Fibroblast of villous mesenchyme (primary cell): ENCODE data around the gene DISC1. TPM values are rescaled to one million over a fixed set of nuclear protein-coding genes. Genes with fewer than 3 reads are reported as not detected.
"Not testable (repeated sequence)": the region's sequence is repeated elsewhere in the genome, so short reads cannot be mapped to it uniquely, and the experiment has no call there.

Source experiments
- DNase-seq: peaks from one replicate; pipeline ENCODE4 v3.0.0-alpha.2; 2010; ENCODE audit warnings: low read depth
- H3K4me3 ChIP-seq: 2 replicates; pipeline ENCODE4 v1.5.1; 2011; ENCODE audit warnings: low read depth, mild to moderate bottlenecking, low read length
- total RNA-seq: library from RNA; depleted of rRNA; stranded (reverse); fragments of >200 nt; gene quantifications from 2 replicates; pipeline ENCODE4 v1.2.3, GENCODE V29; 2012
- TF ChIP-seq, protein P1 (sequence below): IDR thresholded peaks from 2 replicates; pipeline ENCODE4 v1.5.1; 2012; ENCODE audit warnings: low read depth, mild to moderate bottlenecking, low read length; ENCODE audit not compliant: insufficient read depth

Gene DISC1
- total RNA-seq, 1 donor: 9.9 TPM

DNA sequence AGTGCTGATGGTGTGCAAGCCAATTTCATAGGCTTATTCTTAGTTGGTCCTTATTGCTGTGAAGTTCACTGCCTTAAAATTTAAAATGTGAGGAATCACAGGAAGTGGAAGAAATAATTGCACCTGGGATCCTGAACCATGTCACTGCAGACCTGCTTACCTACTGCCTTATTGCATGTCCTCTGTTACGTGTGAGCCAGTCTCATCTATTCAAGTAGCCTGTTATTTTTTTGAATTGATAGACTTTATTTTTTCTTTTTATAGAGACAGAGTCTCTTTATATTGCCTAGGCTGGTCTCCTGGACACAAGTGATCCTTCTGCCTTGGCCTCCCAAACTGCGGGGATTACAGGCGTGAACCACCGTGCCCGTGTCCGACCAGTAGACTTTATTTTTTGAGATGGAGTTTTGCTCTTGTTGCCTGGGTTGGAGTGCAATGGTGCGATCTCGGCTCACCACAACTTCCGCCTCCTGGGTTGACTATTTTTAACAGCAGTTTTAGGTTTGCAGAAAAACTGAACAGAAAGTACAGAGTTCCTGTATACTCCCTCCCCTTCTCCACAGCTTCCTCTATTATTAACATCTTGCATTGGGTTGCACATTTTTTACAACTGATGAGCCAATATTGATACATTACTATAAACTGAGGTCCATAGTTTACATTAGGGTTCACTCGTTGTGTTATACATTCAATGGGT, 14.0 kb upstream of the DISC1 start:
- DNase-seq: no peak
- TF ChIP-seq, protein P1, sequence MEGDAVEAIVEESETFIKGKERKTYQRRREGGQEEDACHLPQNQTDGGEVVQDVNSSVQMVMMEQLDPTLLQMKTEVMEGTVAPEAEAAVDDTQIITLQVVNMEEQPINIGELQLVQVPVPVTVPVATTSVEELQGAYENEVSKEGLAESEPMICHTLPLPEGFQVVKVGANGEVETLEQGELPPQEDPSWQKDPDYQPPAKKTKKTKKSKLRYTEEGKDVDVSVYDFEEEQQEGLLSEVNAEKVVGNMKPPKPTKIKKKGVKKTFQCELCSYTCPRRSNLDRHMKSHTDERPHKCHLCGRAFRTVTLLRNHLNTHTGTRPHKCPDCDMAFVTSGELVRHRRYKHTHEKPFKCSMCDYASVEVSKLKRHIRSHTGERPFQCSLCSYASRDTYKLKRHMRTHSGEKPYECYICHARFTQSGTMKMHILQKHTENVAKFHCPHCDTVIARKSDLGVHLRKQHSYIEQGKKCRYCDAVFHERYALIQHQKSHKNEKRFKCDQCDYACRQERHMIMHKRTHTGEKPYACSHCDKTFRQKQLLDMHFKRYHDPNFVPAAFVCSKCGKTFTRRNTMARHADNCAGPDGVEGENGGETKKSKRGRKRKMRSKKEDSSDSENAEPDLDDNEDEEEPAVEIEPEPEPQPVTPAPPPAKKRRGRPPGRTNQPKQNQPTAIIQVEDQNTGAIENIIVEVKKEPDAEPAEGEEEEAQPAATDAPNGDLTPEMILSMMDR: no peak
- no peak overlapping the region for H3K4me3 ChIP-seq

DNA sequence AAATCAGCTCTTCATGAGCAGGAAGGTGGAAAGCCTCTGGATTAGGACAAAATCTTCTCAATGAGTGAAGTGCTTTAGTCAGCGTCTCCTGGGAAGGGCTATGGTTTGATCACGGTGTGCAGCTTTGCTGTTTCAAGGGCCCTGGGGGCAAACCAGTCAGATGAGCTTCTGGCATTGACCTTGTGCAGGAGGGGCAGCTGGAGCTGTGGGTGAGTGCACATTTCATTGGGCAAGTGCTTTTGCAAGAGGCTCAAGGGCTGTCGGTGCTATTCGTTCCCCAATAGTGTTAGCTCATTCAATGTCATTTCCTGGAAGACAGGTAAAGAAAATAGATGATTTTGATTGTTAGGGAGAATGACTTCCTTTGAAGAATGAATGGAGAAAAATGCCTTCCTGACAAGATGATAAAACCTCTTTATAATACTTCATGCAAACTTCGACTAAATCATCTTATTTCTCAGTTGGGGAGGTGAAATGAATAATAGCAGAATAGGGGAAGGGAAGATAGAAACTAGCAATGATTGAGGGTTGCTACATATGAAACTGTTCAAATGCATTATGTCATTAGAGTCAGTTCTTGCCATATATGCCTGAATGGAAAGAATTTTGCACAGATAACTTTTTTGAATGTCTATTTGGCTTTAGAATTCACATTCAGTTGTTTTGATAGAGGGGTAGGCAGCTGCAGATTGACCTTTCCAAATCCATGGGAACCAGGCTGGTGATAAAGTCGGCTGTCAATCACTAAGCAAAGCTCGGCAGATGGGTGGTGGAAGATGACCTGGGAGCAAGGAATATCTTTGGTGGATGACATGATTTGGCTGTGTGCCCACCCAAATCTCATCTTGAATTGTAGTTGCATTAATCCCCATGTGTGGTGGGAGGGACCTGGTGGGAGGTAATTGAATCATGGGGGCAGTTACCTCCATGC, 12.9 kb upstream of the DISC1 start:
- no peak overlapping the region for H3K4me3 ChIP-seq
- TF ChIP-seq, protein P1: no peak
- no peak for DNase-seq

DNA sequence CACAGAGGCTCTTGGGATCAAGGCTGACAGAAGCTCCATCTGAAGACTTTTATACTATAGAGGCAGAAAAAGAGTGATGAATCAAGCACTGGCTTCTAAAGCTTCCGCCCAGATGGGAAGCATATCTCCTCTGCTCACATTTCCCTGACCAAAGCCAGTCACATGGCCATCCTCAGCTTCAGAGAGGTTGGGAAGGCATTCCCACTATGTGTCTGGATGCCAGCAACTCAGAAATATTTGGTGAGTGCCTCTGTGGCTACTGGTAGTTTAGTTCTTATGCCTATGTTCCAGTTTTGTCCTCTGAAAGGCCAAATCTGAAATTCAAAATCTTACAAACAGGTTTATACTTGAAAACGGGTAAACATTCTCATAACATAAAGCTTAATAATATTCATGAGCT, 9.9 kb upstream of the DISC1 start:
- DNase-seq: no peak
- H3K4me3 ChIP-seq: no peak overlapping the region
- TF ChIP-seq, protein P1: no peak

DNA sequence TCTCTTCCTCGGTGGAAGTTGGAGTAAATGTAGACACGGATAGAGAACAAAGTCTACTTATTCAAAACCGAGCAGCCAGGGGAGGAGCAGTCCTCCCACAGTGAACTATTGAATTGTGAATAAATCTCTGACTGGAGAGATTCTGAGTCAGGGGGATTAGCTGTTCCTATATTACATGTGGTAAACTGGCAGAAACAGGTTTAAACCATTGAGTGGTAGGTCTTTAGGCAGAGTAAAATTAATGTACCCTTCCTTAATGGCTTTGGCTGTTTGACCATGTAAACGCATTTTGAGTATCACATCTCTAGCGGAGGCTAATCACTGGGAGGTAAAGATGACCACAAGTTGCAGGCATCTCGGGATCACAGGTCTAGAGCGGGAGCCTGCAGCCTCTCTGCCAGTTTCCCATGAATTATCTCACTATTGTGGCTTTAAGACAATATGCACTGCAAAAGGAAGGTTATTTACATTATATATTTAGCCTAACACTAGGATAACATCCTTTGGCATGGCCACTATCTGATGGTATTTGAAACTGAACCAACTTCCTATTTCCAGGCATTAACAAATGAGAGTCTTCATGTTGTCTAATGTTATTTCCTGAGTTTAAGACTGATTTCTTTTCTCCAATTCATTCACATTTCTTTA, 7.9 kb upstream of the DISC1 start:
- TF ChIP-seq, protein P1: no peak
- no peak for DNase-seq
- no peak overlapping the region for H3K4me3 ChIP-seq

DNA sequence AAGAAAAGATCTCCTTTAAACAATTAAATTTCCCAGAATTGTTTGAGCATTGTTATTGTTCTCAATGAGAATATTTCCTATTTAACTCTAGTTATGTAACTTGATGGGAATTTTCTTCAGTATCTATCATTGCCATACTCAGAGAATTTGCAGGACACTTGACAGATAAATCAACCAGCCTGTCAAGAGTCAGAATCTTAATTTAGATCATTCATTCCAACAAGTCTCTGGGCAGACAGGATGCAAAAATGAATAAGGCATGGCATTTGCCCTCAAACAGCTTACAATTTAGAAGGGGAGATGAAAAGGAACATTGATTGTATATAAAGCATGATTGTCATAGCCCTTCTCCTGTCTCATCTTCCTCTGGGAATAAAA, 7.3 kb upstream of the DISC1 start:
- H3K4me3 ChIP-seq: no peak overlapping the region
- DNase-seq: no peak
- TF ChIP-seq, protein P1: no peak

DNA sequence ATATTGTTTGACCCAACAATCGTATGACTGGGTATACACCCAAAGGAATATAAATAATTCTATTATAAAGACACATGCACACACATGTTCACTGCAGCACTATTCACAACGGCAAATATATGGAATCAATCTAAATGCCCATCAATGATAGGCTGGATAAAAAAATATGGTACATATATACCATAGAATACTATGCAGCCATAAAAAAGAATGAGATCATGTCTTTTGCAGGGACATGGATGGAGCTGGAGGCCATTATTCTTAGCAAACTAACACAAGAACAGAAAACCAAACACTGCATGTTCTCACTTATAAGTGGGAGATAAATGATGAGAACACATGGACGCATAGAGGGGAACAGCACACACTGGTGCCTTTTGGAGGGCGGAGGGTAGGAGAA, 1.5 kb upstream of the DISC1 start:
- not testable (repeated sequence) for H3K4me3 ChIP-seq, DNase-seq

DNA sequence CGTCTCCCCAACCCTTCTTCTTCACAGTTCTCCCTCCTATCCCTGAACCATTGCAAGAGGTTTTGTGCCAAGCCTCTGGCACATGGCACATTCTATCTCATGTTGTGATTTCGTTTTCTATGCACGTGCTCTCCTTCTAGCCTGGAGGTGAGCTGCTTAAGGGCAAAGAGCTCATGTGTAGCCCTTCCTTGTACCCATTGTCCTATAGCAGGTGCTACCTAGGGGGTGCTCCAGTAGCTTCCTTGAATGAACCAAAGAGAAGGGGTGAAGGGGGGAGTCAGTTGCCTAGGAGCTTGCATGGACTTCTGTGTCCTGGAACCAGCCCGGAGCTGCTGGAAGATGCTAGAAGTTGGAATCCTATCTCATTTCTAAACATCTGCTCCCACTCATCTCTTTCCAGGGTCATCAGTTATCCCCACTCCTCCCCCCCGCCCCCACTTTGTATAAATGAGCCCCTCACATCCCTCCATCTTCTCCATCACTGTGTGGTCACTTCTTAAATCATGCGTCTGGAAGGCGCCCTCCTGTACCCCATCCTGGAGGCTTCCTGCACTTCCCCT, 535 bp upstream of the DISC1 start:
- peak overlapping the region; percentile 81 for H3K4me3 ChIP-seq
- TF ChIP-seq, protein P1: no peak
- no peak for DNase-seq
